ENCODE measurements around the gene PLGLB2.
"Not testable (repeated sequence)": the region's sequence is repeated elsewhere in the genome, so short reads cannot be mapped to it uniquely, and the experiment has no call there.

The PLGLB2 gene

DNA sequence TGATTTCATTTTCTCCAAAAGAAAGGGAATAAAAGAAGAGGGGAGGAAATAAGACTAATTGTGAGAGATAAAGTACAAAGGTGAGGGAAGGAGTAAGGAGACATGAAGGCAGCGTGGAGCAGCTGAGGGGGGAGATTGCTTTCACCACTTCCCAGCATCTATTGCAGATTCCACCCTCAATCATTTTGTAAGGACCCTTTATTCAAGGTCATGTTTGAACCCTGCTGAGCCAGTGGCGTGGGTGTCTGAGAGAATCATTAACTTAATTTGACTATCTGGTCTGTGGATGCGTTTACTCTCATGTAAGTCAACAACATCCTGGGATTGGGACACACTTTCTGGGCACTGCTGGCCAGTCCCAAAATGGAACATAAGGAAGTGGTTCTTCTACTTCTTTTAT lies at the start of gene PLGLB2:
PLGLB2 (plus strand) TSS at position 297 of the 400 bp plus-strand sequence; CDS start at position 364, 67 bp downstream.
- not testable (repeated sequence) for DNase-seq

GRCh38 chr2:87704572-87705323 lies 43.1 kb upstream of the PLGLB2 start:
- DNase-seq: not testable (repeated sequence)

DNA sequence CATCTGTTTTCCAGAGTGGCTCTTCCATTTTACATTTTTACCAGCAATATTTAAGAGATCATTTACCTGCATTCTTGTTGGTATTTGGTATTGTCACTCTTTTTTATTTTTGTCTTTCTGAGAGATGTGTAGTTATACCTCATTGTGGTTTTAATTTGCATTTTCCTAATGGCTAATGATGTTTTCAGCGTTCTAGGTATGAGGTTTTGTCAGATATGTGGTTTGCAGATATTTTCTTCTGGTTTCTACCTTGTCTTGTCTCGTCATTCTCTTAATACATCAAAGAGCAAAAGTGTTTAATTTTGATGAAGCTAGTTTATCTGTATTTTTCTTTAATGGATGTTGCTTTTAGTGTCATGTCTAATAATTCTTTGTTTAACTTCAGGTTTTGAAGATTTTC lies 39.5 kb upstream of the PLGLB2 start:
- DNase-seq: not testable (repeated sequence)

GRCh38 chr2:87727940-87728599 lies 19.8 kb upstream of the PLGLB2 start:
- DNase-seq: not testable (repeated sequence)

DNA sequence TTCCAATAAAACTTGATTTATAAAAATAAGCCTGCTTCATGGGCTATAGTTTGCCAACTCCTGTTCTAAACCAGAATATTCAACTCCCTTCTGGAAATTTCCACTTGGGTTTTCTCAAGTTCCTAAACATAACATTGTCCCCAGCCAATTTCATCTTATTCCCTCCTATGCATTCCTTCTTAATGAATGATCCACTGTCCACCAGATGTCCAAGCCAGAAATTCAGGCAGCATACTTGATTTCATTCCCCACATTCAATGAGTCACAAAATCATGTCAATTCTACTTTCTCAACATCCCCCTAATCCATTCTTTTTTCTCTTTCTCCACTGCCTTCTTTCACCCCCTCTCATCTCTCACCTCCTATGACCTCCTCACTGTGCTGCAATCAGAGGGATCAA lies 7.0 kb upstream of the PLGLB2 start:
- DNase-seq: not testable (repeated sequence)

GRCh38 chr2:87742393-87743108 lies 5.3 kb upstream of the PLGLB2 start:
- DNase-seq: not testable (repeated sequence)

DNA sequence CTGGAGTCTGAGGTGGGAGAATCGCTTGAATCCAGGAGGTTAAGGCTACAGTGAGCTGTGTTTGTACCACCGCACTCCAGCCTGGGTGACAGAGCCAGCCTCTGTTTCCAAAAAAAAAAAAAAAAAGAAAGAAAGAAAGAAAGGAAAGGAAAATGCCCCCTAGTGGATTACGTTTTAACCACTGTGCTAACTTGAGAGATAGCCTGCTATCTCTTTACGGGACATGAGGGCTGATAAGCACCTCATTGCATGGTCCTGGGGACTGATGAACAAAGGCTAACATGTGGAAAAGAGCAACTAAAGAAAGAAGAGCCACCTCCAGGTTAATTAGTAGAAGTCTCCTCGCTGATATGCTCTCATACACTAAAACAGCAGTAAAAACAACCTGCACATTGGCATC lies 4.2 kb upstream of the PLGLB2 start:
- DNase-seq: not testable (repeated sequence)

DNA sequence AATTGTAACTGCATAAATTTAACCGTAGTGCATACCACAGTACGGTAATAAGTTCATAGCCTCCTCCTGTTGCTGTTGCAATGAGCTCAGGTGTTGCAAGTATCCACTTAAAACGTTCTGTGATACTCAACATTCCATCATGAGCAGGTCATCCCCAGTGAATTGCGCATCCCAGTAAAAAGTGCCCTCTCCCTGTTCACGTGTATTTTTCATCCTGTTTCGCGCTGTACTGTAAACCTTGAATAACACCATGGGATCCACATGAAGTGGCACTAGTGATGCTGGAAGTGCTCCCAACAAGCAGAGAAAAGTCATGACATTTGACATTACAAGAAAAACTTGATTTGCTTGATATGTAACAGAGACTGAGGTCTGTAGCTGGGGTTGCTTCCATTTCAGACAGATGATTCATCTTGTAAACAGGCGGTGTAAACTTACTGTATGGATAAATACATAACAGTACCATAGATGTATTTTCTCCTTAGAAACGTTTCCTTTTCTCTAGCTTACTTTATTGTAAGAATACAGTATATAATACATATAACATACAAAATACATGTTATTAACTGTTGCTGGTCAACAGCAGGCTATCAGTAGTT lies 2.4 kb upstream of the PLGLB2 start:
- DNase-seq: not testable (repeated sequence)

GRCh38 chr2:87748524-87748923 lies 637 bp downstream of the PLGLB2 start:
- not testable (repeated sequence) for DNase-seq

DNA sequence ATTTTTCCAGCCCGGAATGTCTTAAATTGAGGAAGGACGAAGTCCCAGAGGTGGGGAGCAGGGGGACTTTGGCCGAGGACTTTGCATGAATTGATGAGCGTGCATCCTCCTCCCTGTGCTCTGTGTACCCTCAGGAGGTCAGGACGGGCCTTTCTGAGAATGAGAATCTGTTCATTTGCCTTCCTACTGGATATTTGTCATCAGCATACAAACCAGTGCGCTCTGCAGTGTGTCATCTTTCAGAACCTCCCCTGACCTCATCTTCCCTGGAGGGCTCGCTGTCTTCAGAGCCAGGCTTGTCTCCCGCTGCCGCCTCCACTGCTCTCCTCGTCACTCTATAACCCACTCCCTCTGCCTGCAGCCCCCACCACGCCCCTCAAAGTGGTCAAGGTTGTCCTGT lies 2.7 kb downstream of the PLGLB2 start:
- not testable (repeated sequence) for DNase-seq

GRCh38 chr2:87754759-87755158 lies 6.9 kb downstream of the PLGLB2 start:
- DNase-seq: not testable (repeated sequence)

Measured in hematopoietic multipotent progenitor cell treated with erythropoietin and hydrocortisone succinate and interleukin-3 and kit ligand, for 6 days (in vitro differentiated cells).